HUDEP-2 (cell line): ENCODE data around the gene USP2.

Experiments used
- DNase-seq, 76 experiments: peaks; one replicate each; lab custom pipeline; 2025; ENCODE audit not compliant: unreplicated experiment in 76 of 76; lab: John Stamatoyannopoulos, UW

The USP2 gene

GRCh38 chr11:119366690-119367620, 14.5 kb downstream of the USP2 start:
- DNase-seq = no peak

DNA sequence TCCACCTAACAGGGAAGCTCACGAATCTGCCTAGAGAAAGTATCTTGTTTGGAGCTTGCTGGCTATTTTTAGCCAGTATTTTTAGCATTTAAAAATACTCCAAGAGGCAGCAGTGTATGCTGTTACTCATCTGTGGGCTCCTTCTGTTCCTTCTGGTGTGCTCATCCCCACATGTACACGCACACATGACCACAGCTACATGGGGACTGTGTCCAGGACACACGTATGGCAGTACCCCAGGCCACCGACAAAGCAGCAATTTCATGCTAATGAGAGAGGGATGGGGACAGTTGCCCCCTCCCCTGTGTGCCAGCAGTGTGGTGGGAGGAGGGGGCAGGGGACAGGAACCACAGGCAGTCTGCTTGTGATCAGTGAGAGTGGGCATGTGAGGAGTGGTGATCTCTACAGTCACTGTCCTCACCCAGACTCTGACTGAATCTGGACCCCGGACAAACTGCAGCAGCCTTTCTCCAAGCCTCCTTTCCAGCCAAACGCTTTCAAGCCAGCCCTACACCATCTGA, 16.4 kb downstream of the USP2 start:
- no peak for DNase-seq

- DNase-seq = peak in 29 of 76 experiments; percentile 10 to 54 (median 30)
These were observed 17.5 kb downstream of the USP2 start for GRCh38 chr11:119363851-119364590.

DNA sequence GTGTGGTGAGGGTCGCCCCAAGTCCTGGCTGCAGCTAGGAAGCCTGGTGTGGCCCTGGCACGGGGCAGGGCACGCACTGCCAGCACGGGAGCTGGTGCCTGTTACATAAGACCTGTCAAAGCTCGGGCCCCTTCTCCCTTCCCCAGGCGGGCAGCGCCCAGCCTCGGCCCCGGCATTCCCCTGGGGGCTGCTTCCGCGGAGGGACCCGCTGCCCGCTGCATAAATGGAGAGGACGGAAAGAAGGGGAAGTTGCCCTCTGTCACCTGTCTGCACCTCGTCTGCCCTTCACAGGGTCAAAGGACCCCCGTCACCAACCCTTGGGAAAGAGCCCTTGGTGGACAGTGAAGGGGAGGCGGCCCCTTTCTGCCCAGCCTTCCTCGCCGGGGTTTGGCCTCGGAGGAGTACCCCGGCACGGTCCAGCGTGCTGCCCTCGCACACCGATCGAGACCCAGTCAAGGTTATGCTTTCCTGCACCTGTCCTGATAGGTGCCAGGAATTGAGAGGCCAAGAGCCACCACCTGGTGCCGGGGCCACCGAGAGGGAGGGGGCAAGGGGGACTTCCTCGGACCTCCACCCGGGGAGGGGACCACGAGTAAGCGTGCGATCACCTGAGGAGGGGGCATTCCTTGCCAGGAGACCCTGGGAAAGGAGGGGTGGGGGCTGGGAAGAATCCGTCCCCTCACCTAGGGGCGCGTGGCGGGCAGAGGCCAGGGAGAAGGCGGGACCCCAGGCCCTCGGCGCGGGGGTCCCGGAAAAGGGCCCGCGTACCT, 18.2 kb downstream of the USP2 start:
- no peak for DNase-seq

DNA sequence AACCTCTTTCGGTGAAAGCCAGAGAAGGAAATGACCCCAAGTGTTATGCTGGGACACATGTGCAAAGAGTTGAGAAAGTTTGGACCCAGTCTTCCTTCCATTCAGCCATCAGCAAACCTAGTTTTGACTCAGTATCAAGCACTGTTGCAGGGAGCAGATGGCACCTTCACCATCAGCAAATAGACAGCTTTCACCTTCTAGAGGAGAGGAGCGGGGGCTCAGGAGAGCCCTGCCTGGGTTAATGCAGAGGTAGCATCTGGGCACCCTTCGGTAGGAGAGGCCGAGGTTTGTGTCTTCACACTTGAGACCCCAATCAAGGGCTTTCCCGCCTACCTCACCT, 18.8 kb downstream of the USP2 start:
- DNase-seq = no peak

GRCh38 chr11:119361941-119362725, 19.4 kb downstream of the USP2 start:
- no peak for DNase-seq

DNA sequence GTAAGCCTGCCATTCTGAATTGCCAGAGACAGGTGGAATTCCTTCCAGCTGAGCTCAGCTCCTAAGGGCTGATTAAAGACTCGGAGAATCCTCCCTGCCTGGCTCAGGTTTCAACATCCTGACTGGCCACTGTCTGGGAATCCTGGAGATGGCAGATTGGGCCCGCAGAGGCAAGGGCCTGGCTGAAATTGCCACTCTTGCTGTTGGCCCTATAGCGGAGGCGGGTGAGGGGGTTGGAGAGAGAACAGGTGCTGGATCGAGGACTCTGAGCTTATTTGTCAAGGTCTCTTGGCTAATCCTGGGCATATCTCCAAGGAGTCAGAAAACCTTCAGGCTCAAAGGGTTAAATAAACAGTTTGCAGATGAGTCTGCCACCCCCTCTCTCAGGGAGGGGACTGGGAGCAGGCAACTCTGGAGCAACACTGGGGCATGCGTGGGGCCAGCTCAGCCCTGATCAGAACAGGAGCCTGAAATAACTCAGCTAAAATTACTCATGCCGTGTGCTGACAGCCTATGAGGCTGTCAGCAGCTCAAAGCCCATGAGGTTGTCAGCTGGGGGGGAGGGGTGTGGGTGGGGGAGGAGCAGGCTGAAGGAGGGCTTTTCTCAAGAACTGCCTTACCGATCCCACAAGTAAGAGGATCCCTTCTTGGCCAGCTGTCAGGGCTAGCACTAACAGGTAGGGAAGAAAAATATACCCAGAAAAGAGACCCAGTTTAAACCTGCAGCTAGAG, 20.3 kb downstream of the USP2 start:
- no peak for DNase-seq

DNA sequence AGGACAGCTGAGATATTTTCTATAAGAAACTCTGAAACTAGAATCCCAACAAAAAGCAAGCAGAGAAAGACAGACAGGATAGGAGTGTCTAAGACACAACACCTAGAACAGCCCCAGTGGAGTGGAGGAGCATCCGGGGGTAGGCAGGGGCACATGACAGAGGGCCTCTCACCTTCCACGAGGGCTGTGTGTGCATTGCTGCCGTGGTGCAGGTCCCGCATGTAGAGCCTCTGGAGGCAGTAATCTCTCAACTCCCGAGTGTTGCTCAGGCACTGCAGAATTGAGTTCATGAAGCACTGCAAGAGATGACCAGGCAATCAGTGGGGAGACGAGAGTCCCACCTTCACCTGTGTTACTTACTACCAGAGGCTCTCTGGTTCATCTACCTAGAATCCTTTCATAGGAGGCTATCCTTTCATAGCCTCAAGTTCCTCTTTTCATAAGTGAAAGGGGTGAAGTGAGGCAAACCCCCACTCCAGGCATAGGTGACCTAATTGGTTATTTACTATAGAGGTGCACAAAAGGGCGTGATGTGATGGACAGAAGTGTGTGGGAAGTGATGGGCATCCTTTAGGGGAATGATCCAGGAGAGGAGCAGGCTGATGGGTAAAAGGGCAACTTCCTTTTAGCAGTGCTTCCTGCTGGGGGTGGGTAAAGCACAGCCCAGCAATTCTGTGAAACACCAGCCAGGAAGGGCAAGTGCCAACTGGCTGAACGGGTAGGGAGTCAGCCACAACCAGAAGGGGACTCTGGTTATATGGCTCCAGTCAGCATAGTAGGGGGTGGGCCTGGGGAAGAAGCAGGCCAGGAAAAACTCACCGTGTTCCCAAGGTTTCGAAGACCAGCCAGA, 21.9 kb downstream of the USP2 start:
- no peak for DNase-seq

DNA sequence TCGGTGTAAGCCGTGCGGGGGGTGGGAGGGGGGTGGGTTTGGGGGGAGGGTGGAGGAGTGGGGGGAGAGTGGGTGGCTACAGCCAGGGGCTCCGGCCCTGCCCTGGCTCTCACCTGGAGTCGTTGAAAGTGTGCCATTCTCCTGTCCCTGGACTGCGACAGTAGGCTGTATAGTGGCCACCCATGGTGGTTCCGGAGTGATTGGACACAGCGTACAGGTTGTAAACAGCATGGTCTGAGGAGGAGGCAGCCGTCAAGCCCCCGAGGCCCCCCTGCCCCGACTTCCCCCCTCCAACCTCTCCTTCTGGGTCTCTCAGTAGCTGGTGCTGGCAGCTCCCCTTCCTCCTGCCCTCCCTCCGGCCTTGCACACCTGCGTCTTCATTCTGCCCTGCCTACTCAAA, 24.4 kb downstream of the USP2 start:
- DNase-seq = no peak

- peak in 62 of 76 experiments; percentile 3 to 79 (median 48) for DNase-seq
These were observed 25.0 kb downstream of the USP2 start for GRCh38 chr11:119356349-119357031.

- DNase-seq = no peak
These were observed 26.2 kb downstream of the USP2 start for GRCh38 chr11:119355091-119355843.

DNA sequence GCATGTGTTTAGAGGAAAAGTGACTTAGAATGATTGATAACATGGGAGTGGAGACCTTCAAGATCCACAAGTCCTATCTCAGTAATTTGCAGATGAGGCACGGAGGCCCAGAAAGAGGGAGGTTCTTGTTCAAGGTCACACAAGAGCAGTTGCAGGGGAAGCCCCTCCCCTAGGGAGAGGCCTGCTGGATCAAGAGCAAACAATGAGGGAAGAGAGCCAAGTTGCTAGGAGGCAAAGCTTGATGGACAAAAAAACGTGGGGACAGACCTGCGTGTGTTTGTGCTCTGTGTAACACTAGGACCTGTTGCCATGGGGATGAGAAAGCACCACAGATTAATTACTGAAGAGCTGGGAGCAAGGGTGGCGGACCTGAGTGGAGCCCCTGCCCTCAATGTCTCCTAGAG, 28.6 kb downstream of the USP2 start:
- no peak for DNase-seq

GRCh38 chr11:119351232-119351631, 30.3 kb downstream of the USP2 start:
- no peak for DNase-seq

GRCh38 chr11:119350302-119350701, 31.2 kb downstream of the USP2 start:
- no peak for DNase-seq

- DNase-seq = no peak
These were observed 33.4 kb downstream of the USP2 start for GRCh38 chr11:119347940-119348605.

DNA sequence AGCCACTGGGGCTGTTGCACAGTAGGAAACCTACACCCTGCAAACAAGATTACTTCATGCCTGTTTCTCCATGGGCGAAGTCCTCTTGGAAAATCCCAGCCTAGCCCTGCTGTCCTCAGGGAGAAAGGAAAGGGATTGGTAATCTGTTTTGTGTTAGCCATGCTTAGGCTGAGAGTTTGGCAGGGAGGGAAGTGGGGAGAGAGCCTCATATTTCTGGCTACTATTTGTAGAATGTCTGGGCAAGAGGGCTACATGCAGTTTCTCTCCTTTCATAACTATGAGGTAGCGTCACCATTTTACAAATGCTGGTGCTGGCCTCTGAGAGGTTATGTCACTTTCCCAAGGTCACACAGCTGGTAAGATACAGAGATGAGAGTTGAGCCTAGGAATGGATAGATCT, 34.2 kb downstream of the USP2 start:
- DNase-seq = no peak

GRCh38 chr11:119346605-119347004, 34.9 kb downstream of the USP2 start, which contains the start of gene MFRP:
Gene MFRP (minus strand): TSS chr11:119346705. CDS start chr11:119346513, 192 bp downstream.
- DNase-seq = no peak
